Stimulated activated CD4-positive, alpha-beta T cell treated with anti-CD3 and anti-CD28 coated beads, Interleukin-4, amount 100 ng/mL, for 1 hour (primary cell): ENCODE results near the gene ACVR2A.

Experiments
- DNase-seq: peaks from one replicate; pipeline ENCODE4 v3.0.0-alpha.2; 2020

Gene ACVR2A

GRCh38 chr2:147855977-147856376 lies 11.1 kb downstream of the ACVR2A start:
- no peak for DNase-seq

GRCh38 chr2:147860009-147860408 lies 15.2 kb downstream of the ACVR2A start:
- no peak for DNase-seq

DNA sequence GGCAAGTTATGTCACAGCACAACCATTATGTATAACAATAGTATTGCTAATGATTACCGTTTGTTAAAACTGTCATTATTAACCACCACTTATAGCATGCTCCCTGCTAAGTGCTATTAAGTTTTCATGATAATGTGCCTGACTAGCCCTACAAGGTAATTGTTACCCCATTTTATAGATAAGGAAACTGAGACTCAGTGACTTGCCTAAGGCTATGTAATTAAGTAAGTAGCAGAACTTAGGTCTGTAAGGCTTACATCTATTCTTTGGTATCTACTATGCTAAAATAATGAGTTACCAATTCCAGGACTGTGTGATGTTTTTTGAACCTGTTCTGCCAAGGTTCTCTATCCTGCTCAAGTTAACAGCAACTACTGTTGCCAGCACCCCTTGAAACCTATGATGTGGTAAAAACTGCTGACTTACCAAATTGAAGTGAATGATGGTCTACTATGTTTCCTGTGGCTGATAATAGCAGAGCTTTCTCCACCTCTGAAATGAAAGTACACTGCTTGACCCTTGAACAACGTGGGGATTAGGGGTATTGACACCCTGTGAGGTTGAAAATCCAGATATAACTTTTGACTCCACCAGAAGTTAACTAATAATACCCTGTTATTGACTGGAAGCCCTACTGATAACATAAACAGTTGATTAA lies 18.2 kb downstream of the ACVR2A start:
- DNase-seq, result no peak

DNA sequence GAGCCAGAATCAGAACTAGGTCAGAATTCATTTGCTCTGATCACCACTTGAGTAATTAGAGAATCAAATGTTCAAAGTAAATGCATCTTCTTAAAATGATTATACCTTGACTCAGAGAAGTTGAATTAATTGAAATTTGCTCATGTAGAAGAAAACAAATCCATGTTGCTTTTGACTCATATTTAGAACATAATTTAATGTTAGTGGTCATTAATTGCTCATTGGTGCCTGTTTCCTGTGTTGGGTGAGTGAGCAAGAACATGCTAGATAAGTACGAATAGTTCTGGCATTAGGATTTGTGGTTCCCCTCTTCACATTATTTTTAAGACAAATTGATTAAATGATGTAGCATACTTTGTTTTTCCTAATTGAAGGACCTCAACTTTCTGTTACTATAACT lies 19.0 kb downstream of the ACVR2A start:
- DNase-seq, result no peak

DNA sequence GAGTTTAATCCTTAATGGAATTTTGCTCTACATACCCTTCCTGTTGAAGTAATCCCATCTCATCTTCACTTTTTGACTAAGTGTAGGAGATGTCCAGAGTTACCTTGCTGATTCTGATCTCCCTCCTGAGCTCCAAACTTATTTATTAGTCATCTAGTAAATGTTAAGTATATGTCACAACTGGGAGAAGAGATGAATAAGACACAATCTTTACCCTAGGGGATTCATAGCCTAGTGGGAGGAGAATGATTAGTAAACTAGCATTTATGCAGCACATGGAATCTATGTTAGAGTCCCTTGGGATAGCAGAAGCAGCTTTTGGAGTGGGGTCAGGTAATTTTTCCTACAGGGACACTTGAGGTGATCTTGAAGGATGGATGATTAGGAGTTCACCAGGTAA lies 20.7 kb downstream of the ACVR2A start:
- no peak for DNase-seq

GRCh38 chr2:147867050-147867449 lies 22.2 kb downstream of the ACVR2A start:
- DNase-seq, result no peak

DNA sequence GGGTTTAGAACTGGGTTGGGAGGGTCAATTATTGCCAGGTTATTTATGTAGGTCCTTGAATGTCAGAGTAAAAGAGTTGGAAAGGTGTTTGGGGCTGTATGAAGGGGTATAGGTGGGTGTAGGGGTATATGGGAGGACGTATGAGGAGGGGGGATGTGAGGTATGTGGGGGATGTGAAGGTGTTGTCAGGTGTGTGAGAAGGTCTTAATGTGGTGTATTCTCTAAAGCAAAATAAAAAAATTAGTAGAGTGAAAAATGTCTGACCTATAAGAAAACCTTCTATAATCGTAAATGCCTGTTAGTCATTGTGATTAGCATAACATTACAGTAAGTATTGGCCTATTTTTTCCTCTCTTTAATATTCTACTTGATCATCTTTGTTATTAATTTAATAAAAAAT lies 25.1 kb downstream of the ACVR2A start:
- no peak for DNase-seq

DNA sequence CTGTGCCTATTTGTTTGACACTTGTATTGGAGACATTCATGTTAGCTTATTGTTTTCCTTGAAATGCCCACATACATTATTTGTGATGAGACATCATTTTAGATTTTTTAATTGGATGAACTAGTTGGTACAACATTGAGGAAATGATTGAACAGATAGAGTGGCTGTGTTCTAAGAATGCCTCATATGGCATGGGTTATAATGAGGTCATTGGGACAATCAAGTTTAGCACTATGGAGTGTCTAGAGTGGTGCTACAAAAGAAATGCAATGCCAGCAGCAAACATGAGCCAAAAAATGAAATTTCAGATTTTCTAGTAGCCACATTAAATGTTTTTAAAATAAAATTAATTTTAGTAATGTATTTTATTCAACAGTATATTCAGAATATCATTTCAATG lies 28.1 kb downstream of the ACVR2A start:
- DNase-seq, result no peak

DNA sequence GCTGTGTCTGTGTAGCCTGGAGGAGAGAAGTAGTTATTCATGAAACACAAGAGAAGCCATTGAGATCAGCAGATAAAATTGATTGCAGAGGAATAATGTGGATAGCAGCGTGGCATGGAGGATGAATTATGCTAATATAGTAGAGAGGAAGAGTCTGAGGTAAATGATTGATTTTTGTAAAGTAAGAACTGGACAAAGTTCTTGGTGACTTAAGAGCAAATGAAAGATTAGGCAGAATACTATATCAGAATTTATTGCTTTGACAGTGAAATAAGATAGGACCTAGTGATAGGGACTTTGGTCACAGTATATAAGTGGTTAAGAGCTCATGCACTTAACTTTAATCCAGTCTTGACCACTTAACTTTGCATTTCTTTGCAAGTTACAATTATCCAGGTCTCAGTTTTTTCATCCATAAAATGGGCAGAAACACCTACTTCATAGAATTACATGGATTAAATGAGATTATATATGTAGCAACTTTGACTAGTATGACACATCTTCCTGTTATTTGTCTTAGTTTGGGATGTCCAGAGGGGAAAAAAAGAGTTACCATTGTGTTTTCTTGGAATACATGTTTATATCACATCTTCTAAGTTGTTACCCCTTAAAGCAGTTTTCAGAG lies 29.1 kb downstream of the ACVR2A start:
- no peak for DNase-seq

- DNase-seq, result no peak
These were observed 35.0 kb downstream of the ACVR2A start for GRCh38 chr2:147879846-147880245.

DNA sequence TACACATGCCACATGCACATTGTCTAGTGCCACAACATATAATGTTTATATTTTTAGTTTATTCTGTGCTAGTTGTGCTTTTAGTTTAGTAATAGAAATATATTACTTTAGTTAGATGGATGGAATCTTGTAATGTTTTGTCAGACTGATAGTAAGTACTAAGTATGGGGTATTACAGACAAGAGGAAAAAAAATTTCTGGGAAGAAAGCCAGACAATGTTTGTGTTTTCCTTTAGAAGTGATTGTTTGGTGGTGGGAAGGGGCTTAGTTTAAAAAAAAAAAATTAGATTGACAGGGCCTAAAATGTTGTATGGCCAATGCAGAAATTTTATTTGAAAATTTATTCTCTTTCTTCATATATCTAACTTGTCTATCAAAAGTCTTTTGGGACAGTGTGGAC lies 37.8 kb downstream of the ACVR2A start:
- DNase-seq, result no peak

GRCh38 chr2:147884830-147885229 lies 40.0 kb downstream of the ACVR2A start:
- no peak for DNase-seq

- DNase-seq, result no peak
These were observed 41.3 kb downstream of the ACVR2A start for GRCh38 chr2:147886136-147886535.

DNA sequence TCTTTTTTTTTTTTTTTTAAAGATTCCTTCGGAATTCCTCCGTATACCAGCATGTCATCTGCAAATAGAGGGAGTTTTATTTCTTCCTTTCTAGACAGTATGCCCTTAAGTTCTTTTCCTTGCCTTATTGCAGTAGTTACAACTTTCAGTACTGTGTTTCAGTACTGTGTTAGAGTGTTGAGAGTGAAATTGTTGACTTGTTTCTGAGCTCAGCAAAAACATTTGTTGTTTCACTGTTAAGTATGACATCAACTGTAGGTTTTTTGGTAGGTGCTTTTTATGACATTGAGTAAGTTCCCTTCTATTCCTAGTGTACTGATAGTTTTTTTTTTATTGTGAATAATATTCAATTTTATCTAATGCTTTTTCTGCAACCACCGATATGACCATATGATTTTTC lies 43.9 kb downstream of the ACVR2A start:
- no peak for DNase-seq

- DNase-seq, result no peak
These were observed 59.2 kb downstream of the ACVR2A start for GRCh38 chr2:147904051-147904450.

- DNase-seq, result no peak
These were observed 64.3 kb downstream of the ACVR2A start for GRCh38 chr2:147909178-147909577.

GRCh38 chr2:147910990-147911473 lies 66.2 kb downstream of the ACVR2A start:
- DNase-seq, result no peak

- DNase-seq, result no peak
These were observed 69.1 kb downstream of the ACVR2A start for GRCh38 chr2:147913701-147914480.

DNA sequence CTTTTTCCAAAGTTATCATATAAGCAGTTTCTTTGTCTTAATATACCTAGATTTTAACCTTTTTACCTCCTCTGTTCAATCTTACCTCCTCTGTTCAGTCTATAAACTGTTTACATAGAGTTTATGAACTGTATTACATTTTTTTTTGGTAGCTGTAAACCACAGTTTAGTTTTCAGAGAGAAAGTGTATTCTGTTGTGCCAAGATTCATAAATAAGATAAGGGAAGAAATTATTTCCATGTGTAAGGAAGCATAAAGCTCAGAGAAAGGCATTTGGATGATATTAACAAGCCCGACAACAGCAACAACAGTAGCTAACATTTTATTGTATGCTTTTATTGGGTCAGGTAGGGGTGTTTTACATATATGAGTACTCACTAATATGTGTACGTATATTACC lies 71.2 kb downstream of the ACVR2A start:
- DNase-seq, result no peak

DNA sequence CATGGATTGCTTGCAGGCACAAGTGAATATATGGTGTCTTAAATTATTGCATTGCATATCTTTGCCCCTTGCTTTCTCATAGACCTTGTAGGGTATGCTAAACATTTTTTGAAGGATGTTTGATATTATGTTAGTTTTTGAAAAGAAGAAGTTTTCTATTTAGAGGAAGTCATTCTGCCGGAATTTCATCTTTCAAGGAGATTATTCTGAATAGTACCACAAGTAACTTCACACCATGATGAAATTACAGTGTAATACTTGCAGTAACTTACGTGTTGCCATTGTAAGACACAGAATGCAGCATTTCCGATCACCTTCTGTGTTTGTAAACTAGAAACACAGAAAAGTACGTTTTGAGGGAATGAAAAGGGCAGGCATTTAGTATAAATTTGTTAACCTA lies 71.9 kb downstream of the ACVR2A start:
- DNase-seq, result no peak

GRCh38 chr2:147917161-147917560 lies 72.3 kb downstream of the ACVR2A start:
- no peak for DNase-seq

GRCh38 chr2:147923846-147924245 lies 79.0 kb downstream of the ACVR2A start:
- no peak for DNase-seq

- DNase-seq, result no peak
These were observed 79.8 kb downstream of the ACVR2A start for GRCh38 chr2:147924647-147925046.

DNA sequence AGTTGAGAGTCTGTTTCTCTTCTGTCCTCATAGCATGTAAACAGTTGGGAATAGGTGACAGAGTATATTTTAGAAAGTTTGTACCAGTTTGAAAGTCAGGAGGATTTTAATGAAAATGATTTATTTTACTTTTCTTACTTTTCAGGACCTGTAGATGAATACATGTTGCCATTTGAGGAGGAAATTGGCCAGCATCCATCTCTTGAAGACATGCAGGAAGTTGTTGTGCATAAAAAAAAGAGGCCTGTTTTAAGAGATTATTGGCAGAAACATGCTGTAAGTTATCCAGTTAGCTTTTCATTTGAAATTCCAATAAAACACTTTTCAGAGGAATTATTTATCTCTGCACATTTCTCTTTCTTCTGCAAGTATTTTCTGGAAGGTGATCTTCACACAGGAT lies 81.1 kb downstream of the ACVR2A start:
- no peak for DNase-seq
